ENCODE measurements around the gene CCNL2.
"Not testable (repeated sequence)": the region's sequence is repeated elsewhere in the genome, so short reads cannot be mapped to it uniquely, and the experiment has no call there.

CCNL2 gene

DNA sequence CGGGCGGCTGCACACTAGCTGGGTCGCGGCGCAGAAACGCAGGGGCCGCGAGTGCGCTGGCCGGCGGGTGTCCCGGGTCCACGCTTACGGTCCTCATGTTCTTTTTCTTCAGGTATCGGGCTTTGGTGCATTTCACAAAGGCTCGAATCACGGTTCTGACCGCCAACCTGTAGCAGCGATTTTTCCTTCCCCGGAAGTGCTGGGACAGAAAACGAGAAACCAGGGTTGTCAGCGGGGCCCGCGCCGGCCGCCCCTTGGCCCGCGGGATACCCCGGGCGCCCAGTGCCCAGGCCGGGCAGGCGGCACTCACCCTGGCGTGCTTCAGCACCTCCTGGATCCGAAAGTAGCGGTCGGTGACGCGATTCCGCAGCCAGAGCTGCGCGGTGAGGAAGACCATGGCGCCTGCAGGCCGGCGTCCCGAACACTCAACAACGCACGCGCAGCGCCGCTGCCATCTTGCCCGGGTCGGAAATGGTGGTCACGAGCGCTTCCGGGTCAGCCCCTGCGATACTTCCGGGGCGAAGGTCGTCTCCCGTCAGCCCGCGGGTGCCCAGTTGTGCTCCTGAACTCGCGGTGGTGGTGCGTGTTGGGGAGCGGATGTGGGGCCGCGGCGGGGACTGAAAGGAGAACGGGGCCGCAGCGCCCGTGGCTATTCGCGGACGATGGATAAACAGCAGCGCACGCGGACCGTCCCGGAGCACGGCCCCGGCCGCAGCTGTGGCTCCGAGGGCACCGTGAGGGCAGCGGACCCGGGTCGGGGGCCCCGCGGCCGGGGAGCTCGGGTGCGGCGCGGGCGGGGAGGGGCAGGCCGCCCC lies 7.9 kb upstream of the CCNL2 start, which contains the start of gene MRPL20:
TSS of gene MRPL20 (minus strand) at position 473 of the 815 bp plus-strand sequence. CDS start at position 397, 76 bp downstream.
- H3K4me3 ChIP-seq (replicated peaks; ENCODE audit: low read depth, low read length), result peak within 1 kb of the TSS; percentile 96
- TF ChIP-seq, protein P1, sequence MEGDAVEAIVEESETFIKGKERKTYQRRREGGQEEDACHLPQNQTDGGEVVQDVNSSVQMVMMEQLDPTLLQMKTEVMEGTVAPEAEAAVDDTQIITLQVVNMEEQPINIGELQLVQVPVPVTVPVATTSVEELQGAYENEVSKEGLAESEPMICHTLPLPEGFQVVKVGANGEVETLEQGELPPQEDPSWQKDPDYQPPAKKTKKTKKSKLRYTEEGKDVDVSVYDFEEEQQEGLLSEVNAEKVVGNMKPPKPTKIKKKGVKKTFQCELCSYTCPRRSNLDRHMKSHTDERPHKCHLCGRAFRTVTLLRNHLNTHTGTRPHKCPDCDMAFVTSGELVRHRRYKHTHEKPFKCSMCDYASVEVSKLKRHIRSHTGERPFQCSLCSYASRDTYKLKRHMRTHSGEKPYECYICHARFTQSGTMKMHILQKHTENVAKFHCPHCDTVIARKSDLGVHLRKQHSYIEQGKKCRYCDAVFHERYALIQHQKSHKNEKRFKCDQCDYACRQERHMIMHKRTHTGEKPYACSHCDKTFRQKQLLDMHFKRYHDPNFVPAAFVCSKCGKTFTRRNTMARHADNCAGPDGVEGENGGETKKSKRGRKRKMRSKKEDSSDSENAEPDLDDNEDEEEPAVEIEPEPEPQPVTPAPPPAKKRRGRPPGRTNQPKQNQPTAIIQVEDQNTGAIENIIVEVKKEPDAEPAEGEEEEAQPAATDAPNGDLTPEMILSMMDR (IDR thresholded peaks at IDR 0.05; ENCODE audit: low read depth, low read length, missing control alignments), result no peak

DNA sequence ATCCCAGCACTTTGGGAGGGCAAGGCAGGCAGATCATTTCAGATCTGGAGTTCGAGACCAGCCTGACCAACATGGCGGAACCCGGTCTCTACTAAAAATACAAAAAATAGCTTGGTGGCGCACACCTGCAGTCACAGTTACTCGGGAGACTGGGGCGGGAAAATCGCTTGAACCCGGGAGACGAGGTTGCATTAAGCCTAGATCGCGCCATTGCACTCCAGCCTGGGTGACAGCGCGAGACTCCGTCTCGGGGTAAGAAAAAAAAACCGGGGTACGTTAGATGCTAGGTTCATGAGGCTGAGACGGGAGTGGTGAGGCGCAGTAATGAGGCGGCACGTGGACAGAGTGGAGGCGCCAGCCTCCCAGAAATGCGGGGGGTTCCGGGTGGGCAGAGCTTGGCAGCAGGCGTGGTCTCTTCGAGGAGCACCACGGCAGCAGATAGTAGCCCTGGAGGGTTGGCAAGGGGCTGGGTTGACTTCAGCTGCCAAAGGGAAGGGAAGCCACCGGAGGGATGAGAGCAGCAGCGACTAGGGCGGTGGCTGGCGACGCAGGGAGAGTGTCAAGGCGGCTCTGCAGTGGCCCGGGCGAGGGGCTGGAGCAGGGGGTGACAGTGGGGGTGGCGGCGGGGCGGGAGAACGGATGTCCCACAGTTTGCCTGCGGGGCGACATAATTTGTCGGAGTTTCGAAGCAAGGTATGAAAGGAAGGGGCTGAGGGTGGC lies 7.1 kb upstream of the CCNL2 start:
- peak overlapping the region; percentile 96 for H3K4me3 ChIP-seq (replicated peaks; ENCODE audit: low read depth, low read length)
- DNase-seq (ENCODE audit: extremely low read depth, low read depth), result no peak
- TF ChIP-seq, protein P1 (IDR thresholded peaks at IDR 0.05; ENCODE audit: low read depth, low read length, missing control alignments), result no peak

More for the DNA sequence above, 7.9 kb upstream of the CCNL2 start, which contains the start of gene MRPL20:
- peak; percentile 63 for DNase-seq (ENCODE audit: extremely low read depth, low read depth)

DNA sequence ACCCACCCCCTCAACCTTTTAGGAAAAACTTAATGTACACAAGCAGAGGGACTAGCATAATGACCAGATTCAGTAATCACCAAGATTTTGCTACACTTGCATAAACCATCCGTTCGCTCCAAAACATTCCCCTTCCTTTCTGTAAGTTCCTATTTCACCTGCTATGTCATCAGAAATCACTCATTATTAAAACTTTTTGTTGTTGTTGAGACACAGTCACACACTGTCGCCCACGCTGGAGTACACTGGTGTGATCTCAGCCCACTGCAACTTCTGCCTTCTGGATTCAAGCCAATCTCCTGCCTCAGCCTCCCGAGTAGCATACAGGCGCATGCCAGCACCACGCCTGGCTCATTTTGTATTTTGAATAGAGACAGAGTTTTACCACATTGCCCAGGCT lies 4.5 kb upstream of the CCNL2 start:
- no peak for DNase-seq (ENCODE audit: extremely low read depth, low read depth)
- TF ChIP-seq, protein P1 (IDR thresholded peaks at IDR 0.05; ENCODE audit: low read depth, low read length, missing control alignments), result no peak
- H3K4me3 ChIP-seq (replicated peaks; ENCODE audit: low read depth, low read length), result no peak overlapping the region

DNA sequence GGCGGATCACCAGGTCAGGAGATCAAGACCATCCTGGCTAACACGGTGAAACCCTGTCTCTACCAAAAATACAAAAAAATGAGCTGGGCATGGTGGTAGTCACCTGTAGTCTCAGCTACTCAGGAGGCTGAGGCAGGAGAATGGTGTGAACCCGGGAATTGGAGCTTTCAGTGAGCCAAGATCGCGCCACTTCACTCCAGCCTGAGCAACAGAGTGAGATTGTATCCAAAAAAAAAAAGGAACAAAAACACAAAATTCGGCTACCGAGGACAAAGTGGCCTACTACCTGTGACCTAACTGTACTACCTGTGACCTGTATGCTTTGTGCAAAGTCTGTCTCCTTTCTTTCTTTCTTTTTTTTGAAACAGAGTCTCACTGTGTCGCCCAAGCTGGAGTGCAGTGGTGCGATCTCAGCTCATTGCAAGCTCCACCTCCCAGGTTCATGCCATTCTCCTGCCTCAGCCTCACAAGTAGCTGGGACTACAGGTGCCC lies 3.8 kb upstream of the CCNL2 start:
- not testable (repeated sequence) for DNase-seq (ENCODE audit: extremely low read depth, low read depth); H3K4me3 ChIP-seq (replicated peaks; ENCODE audit: low read depth, low read length)

DNA sequence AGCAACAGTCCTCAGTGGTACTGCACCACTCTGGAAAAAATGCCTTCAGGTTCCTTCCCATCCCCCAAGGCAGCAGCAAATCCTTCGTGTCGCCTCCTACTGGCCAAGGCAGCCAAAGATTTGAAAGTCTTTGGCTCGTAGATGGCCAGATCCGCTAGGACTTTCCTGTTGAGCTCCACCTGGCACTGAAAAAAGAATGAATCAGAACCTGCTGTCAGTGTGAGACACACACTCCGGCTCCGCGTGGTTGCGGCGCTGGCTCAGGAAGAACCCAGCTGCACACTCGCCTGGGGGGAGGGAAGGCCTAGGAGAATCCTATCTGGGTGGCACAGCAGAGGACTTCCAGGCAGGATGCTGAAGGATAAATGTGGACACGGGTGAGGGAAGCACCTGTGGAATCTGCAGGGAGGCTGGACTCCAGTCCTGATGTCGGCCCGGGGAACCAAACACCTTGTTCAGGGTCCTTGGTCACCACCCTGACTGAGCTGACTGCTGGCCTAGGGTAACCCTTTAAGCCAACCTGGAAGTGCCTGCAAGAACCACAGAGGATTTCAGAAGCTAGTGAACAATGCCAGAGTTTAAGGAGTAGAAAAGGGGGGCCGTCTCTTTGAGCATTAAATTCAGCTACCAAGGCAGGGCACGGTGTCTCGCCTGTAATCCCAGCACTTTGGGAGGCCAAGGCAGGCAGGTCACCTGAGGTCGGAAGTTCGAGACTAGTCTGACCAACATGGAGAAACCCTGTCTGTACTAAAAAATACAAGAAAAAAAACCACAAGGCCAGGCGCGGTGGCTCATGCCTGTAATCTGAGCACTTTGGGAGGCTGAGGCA lies 3.2 kb upstream of the CCNL2 start:
- TF ChIP-seq, protein P1 (IDR thresholded peaks at IDR 0.05; ENCODE audit: low read depth, low read length, missing control alignments), result peak; percentile 78
- no peak overlapping the region for H3K4me3 ChIP-seq (replicated peaks; ENCODE audit: low read depth, low read length)
- DNase-seq (ENCODE audit: extremely low read depth, low read depth), result peak; percentile 41

DNA sequence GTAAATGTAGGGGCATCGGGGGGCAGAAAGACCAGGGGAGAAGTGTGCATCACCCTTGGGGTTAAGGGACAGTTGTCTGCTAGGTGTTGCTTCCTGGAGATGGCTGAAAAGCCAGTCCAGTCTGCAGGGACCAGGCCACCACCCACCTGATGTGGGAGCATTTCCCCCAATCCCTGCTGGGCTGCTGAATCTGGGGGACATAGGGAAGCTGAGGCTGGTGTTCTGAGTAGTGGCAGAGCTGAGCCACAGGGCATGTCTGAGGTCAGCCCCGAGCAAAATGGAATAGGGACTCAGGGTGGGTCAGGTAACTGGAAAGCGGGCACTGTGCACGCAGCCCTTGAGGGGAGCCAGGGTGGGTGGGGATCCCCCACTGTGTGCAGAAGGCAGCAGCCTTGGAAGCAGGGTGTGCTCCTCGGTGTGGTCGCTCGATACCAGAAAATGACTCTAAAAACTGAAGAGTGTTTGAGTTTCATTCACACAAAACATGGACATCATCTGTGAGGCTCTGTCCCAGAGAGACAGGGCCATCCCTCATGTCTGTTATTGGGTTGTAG lies 2.4 kb upstream of the CCNL2 start:
- TF ChIP-seq, protein P1 (IDR thresholded peaks at IDR 0.05; ENCODE audit: low read depth, low read length, missing control alignments), result no peak
- no peak for DNase-seq (ENCODE audit: extremely low read depth, low read depth)
- H3K4me3 ChIP-seq (replicated peaks; ENCODE audit: low read depth, low read length), result peak overlapping the region; percentile 98; the same call in 1 of the 2 replicates

Measured in HFF-Myc (cell line).